Stimulated activated CD8-positive, alpha-beta memory T cell treated with anti-CD3 and anti-CD28 coated beads, Interleukin-4, amount 100 ng/mL, for 4 hours (primary cell): Measurements from ENCODE around the gene STK16.
"Not testable (repeated sequence)": the region's sequence is repeated elsewhere in the genome, so short reads cannot be mapped to it uniquely, and the experiment has no call there.

ENCODE experiments used
- DNase-seq, 2 donors: peaks; one replicate each; pipeline ENCODE4 v3.0.0-alpha.2; 2020; ENCODE audit warnings: low read depth in 2 of 2, low spot score in 1 of 2

Gene STK16

GRCh38 chr2:219243291-219243761, 2.0 kb upstream of the STK16 start:
- no peak for DNase-seq

GRCh38 chr2:219244789-219245147, 511 bp upstream of the STK16 start:
- DNase-seq = no peak

GRCh38 chr2:219245899-219246230, 586 bp downstream of the STK16 start:
- no peak for DNase-seq

DNA sequence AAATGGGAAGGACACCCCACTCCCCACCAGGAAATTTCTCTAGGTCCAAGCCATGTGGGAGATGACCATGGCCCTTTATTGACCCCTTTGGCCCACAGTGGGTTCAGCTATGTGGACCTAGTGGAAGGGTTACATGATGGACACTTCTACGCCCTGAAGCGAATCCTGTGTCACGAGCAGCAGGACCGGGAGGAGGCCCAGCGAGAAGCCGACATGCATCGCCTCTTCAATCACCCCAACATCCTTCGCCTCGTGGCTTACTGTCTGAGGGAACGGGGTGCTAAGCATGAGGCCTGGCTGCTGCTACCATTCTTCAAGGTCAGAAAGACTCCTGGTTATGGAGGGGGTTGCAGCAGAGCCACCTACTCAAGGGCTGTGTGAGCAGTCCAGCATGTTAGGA, 1.3 kb downstream of the STK16 start:
- no peak for DNase-seq

GRCh38 chr2:219247678-219248642, 2.7 kb downstream of the STK16 start:
- DNase-seq = peak in 1 of 2 donors; percentile 64

GRCh38 chr2:219248845-219249202, 3.5 kb downstream of the STK16 start:
- DNase-seq = no peak

DNA sequence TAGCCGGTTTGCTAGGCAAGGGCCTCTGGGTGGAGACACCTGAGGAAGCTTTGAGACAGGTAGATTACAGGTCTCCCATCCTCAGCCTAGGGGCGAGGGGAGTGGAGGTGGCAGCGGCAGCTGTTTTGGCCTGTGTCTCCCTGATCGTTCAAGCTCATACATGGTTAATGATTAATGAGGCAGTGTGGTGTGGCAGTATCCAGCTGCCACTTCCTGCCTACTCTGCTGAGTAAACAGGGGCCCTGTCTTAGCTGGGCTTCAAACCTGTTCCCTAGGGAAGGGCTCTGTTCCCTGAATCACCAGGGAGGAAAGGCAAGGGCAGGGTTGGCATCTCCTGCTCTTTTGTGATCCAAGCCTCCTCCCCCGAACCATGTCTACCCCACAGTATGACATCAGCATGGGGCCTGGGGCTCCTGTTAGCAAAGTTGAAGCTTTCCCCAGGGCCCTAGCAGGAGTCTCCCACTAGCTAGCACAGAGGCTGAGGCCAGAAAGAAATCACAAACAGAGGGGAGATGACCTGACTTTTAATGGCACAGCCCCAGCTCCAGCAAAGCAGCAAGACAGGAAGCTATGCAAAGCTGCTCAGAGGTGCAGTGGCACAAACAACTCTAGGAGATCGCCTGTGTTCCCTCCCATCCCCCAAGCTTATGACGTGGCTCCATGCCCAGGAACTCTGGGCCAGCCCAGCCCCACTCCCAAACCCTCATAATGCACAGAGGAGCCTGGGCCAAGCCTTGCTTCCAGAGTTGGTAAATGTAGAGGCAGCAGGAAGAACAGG, 4.1 kb downstream of the STK16 start:
- no peak for DNase-seq

DNA sequence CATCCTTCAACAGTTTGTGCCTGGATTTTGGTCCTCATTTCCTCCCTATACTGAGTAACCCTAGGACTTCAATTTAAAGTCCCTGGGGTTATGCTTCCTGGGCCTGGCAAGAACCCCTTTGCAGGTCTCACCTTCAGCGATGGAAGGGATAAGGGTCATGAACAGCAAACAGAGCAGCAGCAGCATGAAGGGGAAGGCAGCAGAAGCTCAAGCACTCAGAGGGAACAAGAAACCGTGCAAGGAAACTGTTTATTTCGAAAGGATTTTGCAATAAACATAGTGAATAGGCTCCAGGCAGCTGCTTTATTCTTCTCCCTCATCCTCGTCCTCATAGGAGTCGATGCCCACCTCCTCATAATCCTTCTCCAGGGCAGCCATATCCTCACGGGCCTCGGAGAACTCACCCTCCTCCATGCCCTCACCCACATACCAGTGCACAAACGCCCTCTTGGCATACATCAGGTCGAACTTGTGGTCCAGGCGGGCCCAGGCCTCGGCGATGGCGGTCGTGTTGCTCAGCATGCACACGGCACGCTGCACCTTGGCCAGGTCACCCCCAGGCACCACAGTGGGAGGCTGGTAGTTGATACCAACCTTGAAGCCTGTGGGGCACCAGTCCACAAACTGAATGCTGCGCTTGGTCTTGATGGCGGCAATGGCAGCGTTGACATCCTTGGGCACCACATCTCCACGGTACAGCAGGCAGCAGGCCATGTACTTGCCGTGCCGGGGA, 4.9 kb downstream of the STK16 start:
- no peak for DNase-seq

- DNase-seq = no peak
These were observed 6.4 kb downstream of the STK16 start for GRCh38 chr2:219251656-219252055.

GRCh38 chr2:219252084-219252483, 6.8 kb downstream of the STK16 start:
- DNase-seq = no peak

GRCh38 chr2:219252570-219252899, 7.3 kb downstream of the STK16 start:
- no peak for DNase-seq

DNA sequence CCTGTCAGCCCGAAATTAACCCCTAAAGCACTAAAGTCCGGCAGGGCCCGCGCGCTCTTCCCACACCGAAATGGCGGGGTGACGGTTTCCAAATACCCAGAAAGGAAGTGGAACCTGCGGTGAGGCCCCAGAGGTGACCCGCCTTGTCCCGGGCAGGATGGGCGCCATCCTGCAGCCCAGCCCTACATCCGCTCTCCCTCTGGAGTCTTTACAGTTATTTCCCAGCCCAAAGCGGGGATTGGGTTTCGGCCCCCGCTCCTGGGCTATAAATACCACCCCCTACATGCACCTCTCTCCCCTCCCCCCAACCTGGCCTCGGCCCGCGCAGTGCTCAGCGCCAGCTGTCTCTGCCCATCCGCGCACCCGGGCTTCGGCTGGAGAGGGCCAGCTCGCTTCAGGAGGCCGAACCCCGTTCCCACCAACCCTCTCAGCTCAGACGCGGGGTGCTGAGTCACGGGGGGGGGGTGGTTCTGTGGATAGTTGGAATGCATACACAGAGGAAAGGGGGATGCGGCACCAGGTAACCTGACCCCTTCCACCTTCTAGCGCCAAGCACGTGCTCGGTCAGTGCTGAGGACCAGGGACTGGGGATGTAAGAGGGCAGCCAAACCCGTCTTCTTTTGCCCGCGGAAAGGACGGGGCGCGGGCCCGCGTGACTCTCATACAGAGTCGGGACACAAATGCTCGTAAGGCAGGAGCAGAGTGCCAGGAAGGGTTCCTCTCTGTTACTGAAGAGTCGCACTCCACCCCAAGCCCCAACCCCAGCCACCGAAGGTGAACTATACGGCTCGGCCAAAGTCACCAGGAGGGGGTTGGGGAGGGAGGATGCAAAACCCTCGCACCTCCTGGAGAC, 7.8 kb downstream of the STK16 start, which contains the start of gene TUBA4B:
TUBA4B (plus strand) TSS at position 344 of the 853 bp plus-strand sequence; CDS start at position 509, 165 bp downstream.
- no peak for DNase-seq

- DNase-seq = peak; percentile 76 to 83
These were observed 8.7 kb downstream of the STK16 start, which contains the start of gene TUBA4A for GRCh38 chr2:219253753-219254589. TSS of gene TUBA4A (minus strand) at chr2:219253918. CDS start at chr2:219253858, 60 bp downstream.

DNA sequence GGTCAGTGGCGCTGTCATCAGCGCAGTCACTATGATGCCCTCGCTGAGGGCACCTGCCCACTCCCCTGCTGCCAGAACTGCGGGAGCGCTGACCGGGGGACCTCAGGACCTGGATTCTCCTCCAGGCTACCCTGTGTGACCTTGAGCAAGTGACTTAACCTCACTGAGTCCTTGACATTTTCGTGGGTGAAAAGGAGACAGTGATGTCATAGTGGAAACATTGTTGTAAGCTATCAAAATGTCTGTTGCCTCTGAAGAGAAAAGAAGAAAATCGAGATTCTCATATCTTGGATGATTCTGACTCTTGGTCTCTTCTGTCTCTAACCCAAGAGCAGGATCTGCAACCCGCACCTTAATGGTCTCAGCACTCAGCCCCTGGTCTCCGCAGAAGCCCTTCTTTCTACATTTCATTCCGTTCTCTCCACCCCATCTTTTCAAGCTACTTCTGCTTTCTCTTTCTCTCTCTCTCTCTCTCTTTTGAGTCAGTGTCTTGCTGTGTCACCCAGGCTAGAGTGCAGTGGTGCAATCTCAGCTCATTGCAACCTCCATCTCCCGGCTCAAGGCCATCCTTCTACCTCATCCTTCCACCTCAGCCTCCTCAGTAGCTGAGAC, 9.4 kb downstream of the STK16 start:
- no peak for DNase-seq

- DNase-seq = not testable (repeated sequence)
These were observed 13.7 kb downstream of the STK16 start for GRCh38 chr2:219258942-219259341.

DNA sequence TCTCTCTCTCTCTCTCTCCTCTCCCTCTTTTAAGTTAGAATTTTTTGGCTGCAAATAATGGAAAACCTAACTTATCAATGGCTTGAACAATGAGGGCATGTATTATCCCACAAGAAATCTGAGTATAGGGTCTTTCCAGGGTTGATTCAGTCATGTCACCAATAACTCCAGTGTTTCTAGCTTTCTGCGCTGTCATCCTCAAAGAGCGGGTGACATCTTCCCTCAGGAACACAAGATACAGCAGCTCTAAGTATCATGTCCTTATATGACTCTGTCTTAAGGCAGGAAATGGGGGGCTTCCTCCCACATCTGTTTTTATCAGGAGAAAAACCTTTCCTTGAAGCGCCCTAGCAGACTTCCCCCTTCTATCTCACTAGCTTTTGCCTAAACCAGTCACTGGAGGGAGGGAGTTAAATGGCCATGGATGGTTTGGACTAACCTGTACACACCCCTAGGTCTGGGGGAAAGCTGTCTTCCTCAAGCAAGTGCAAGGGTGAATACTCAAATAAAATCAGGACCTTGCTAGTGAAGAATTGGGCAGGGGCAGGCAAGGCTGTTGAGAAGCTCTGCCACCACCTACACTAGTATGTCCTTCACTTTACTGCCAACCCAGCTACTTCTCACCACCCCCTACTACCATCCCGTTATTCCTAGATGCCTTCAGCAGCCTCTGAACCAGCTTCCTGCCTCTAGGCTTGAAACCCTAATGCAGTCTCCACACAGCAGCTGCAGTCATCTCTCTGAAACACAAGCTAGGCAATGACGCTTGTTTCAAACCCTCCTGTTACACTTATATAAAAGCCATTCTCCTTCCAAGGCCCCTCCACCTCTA, 16.0 kb downstream of the STK16 start:
- no peak for DNase-seq

DNA sequence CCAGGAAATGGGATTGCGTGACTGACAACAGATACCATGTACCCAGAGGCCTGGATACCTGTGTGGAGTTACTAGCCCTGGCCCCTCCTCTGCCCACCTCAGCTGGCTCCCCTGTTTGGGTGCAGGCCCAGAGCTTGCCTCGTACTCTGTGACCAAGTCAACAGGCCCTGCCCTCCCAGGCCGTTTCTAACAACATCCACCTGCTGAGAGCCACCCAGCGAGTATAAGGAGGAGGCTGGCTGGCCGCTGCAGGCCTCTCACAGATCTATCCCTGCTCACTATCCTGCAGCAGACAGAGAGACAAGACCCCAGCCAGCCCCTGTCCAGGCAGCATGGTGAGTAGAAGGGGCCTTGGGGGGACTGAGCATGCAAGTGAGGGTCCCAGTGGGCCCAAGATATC, 21.0 kb downstream of the STK16 start:
- DNase-seq = no peak

DNA sequence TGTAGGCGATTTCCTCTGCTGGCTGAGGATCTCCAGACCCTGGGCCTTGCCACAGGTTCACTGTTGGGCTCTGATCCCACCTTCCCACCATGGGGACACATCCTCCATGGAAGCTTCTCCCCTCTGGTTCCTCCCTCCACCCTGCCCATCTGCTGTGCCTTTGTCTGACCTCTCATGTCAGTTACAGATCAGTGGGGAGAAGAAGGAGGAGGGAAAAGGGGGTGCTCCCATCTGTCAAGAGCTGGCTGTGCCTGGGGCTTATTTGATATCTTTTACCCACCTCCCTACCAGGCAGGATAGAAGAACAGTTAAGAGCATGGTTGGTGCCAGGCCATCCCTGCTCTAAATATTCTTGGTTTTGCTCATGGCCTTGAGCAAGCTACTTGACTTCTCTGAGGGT, 21.6 kb downstream of the STK16 start:
- no peak for DNase-seq
